Testis (tissue), 3 donors: ENCODE results near the gene COLQ. TPM values are rescaled to one million over a fixed set of nuclear protein-coding genes. Genes with fewer than 3 reads are reported as not detected.

ENCODE experiments used
- DNase-seq: peaks from one replicate; pipeline ENCODE4 v3.0.0-alpha.2; 2019
- H3K27ac ChIP-seq, 2 donors: fragments of 200-600 bp; sonication (generic); one replicate each; pipeline ENCODE4 v1.5.1; 2019
- H3K27me3 ChIP-seq: fragments of 200-600 bp; sonication (generic); one replicate; pipeline ENCODE4 v1.5.1; 2019
- H3K36me3 ChIP-seq: fragments of 200-600 bp; sonication (generic); one replicate; pipeline ENCODE4 v1.5.1; 2017; ENCODE audit warnings: low read depth; ENCODE audit errors: missing control alignments
- H3K4me1 ChIP-seq: fragments of 200-600 bp; sonication (generic); one replicate; pipeline ENCODE4 v1.5.1; 2019
- H3K4me3 ChIP-seq, 2 donors: fragments of 200-600 bp; sonication (generic); one replicate each; pipeline ENCODE4 v1.5.1; 2017 to 2019
- H3K9me3 ChIP-seq: fragments of 200-600 bp; sonication (generic); one replicate; pipeline ENCODE4 v1.5.1; 2017
- POLR2A ChIP-seq: fragments of 450-650 bp; IDR thresholded peaks from one replicate; pipeline ENCODE4 v1.6.1; 2017; ENCODE audit warnings: antibody characterized with exemption, mild to moderate bottlenecking, moderate library complexity
- WGBS, 2 donors: methylation state at CpG; one replicate each; pipeline ENCODE4 v1.1.5; 2018; 5-methylcytosine and 5-hydroxymethylcytosine counted together
- intact Hi-C: fragments of 100-400 bp; cut with DNase I; formaldehyde crosslinking; loops from one replicate; pipeline ENCODE4 v1.15.1; 2023; ENCODE audit warnings: low total_unique reads
- polyA plus RNA-seq: library from polyadenylated mRNA; stranded (reverse); fragments of 350-450 nt; fragmentation: Illumina TruSeq; extraction: RNeasy Lipid Tissue Mini Kit (QIAGEN cat#74804); gene quantifications from one replicate; pipeline ENCODE4 v1.2.3, GENCODE V29; 2014; ENCODE audit warnings: low read depth, low replicate concordance; ENCODE audit not compliant: insufficient read depth
- total RNA-seq, 2 donors: library from RNA; depleted of rRNA; stranded (reverse); fragments of >200 nt; gene quantifications; one replicate each; pipeline ENCODE4 v1.2.3, GENCODE V29; 2016
- TF ChIP-seq, protein P1 (sequence below), 3 experiments: fragments of 450-650 bp in 2 of 3; fragments of 200-600 bp in 1 of 3; sonication (generic) in 1 of 3; IDR thresholded peaks; one replicate each; pipeline ENCODE4 v1.5.1; 2016 to 2019; ENCODE audit warnings: antibody characterized with exemption in 3 of 3, mild to moderate bottlenecking in 2 of 3, moderate library complexity in 1 of 3

The COLQ gene
- total and polyA plus RNA-seq, 3 donors from 2014 or later: 5.4 to 7.6 (median 6.7) TPM

DNA sequence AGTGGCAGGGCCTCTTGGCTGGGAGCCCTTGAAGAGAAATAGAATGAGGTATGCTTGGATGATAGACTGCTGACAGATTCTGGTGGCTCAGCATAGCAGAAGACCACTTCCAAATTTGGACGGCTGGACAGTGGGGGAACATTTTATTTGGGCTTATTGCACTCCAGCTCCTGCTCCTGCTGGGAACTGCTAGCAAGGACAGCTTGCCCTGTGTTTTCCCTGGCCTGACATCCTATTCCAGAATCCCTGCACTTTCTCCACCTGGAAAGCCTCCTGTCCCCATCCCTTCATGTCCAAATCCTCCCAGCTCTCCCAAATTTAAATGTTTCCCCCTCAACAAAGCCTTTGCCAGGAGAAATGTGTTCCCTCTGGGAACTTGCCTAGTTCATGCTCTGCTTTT, 9.8 kb upstream of the COLQ start:
- TF ChIP-seq, protein P1, sequence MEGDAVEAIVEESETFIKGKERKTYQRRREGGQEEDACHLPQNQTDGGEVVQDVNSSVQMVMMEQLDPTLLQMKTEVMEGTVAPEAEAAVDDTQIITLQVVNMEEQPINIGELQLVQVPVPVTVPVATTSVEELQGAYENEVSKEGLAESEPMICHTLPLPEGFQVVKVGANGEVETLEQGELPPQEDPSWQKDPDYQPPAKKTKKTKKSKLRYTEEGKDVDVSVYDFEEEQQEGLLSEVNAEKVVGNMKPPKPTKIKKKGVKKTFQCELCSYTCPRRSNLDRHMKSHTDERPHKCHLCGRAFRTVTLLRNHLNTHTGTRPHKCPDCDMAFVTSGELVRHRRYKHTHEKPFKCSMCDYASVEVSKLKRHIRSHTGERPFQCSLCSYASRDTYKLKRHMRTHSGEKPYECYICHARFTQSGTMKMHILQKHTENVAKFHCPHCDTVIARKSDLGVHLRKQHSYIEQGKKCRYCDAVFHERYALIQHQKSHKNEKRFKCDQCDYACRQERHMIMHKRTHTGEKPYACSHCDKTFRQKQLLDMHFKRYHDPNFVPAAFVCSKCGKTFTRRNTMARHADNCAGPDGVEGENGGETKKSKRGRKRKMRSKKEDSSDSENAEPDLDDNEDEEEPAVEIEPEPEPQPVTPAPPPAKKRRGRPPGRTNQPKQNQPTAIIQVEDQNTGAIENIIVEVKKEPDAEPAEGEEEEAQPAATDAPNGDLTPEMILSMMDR (IDR thresholded peaks at IDR 0.05): no peak
- no peak for TF ChIP-seq POLR2A

DNA sequence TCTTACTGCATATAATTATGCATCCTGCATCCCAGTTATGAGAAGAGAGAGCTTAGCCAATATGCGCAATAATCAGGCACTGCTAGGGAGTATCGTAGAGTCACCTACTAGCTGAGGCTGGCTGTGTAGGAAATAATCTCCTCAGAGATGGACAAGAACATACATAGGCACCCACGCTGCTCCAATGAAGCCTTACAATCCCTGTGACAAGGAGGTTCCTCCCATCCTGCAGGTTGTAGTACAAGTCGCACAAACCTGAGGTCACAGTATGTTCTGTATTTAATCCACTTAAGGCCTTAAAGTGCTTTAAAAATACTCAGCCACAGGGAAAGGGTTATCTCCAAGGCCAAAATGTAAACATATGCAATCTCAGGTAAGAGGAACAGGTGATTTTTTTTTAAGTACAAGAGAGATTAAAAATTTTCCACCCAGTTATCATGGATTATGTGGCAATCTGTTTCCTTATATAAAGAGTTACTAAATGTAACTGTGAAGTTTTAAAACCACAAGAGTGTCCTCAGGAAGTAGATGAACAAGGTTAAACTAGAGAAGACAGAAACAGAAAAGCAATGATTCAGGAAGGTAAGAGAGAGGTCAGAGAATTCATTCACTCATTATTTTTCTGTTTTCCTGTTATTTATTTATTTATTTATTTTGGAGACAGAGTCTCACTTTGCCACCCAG, 7.5 kb upstream of the COLQ start:
- intact Hi-C loops: no loop called here
- no peaks in the 10 kb centered on the region for H3K27me3 ChIP-seq
- no peaks in the 10 kb centered on the region for H3K36me3 ChIP-seq
- no peaks in the 10 kb centered on the region for H3K9me3 ChIP-seq
- no peak for DNase-seq
- TF ChIP-seq, protein P1 (IDR thresholded peaks at IDR 0.05): no peak
- TF ChIP-seq POLR2A: no peak
- 91 to 96% methylated on average over 4 of the region's 4 CpGs for WGBS, 2 donors
- no peak overlapping the region for H3K4me3 ChIP-seq
- H3K4me1 ChIP-seq: no peaks in the 10 kb centered on the region
- H3K27ac ChIP-seq: no peak overlapping the region

More for the DNA sequence above, 9.8 kb upstream of the COLQ start:
- Histone ChIP-seq H3K9me3 (no peaks in the 10 kb centered on the region), H3K27ac (no peak overlapping the region), H3K36me3 (no peaks in the 10 kb centered on the region), H3K27me3 (no peaks in the 10 kb centered on the region), H3K4me3 (no peak overlapping the region), H3K4me1 (no peaks in the 10 kb centered on the region)
- 83 to 86% methylated on average over 1 of the region's 1 CpG for WGBS, 2 donors
- intact Hi-C loops: no loop called here
- no peak for DNase-seq

DNA sequence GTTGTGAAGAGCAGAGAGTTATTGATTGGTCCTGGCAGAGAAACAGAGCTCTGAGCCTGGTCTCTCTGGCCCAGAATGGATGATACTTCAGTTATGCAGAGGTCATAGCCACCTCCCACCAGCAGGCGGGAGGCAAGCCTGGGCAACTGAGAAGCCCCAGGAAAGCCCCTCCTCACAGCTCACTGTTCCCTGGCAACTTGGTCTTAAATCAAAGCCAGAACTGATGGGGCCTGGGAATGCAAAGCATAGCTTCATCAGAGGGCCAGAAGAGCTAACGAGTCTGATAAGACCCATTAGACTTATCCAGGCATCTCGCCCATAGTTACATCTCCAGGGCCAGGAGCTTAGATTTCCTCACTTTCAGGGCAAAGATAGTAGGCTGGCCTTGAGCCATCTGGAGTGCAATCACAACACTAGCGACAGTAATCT, 5.5 kb upstream of the COLQ start:
- DNase-seq: no peak
- Histone ChIP-seq H3K27ac (no peak overlapping the region), H3K4me3 (no peak overlapping the region), H3K36me3 (no peaks in the 10 kb centered on the region), H3K4me1 (no peaks in the 10 kb centered on the region), H3K27me3 (no peaks in the 10 kb centered on the region), H3K9me3 (no peaks in the 10 kb centered on the region)
- intact Hi-C loops: no loop called here
- TF ChIP-seq, protein P1 (IDR thresholded peaks at IDR 0.05): no peak
- TF ChIP-seq POLR2A: no peak
- 59 to 73% methylated on average over 4 of the region's 4 CpGs for WGBS, 2 donors

DNA sequence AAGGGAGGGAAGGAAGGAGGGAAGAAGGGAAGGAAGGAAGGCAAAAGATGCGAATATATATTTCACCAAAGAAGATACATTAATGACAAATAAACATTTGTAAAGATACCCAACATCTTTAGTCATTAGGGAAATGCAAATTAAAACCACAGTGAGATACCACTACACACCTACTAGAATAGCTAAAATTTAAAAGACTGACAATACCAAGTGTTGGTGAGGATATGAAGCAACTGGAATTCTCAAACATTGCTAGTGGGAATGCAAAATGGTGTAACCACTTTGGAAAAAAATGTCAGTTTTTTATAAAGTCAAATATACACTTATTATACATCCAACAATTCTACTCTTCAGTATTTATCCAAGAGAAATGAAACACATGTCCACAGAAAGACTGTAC, 4.3 kb upstream of the COLQ start:
- no peak overlapping the region for H3K4me3 ChIP-seq

More for the DNA sequence above, 4.3 kb upstream of the COLQ start:
- Histone ChIP-seq H3K36me3 (no peaks in the 10 kb centered on the region), H3K27ac (no peak overlapping the region), H3K9me3 (no peaks in the 10 kb centered on the region), H3K4me1 (no peaks in the 10 kb centered on the region), H3K27me3 (no peaks in the 10 kb centered on the region)
- DNase-seq: no peak
- 90 to 92% methylated on average over 1 of the region's 1 CpG for WGBS, 2 donors
- TF ChIP-seq POLR2A: no peak
- TF ChIP-seq, protein P1 (IDR thresholded peaks at IDR 0.05): no peak
- intact Hi-C loops: no loop called here
